SH-SY5Y (cell line): ENCODE data around the gene TMEM184A.
A peak's percentile ranks its signal among the peaks of the same experiment; 100 is the strongest.

Source experiments
- GATA2 ChIP-seq: IDR thresholded peaks from 2 replicates; pipeline ENCODE4 v1.6.1; 2011; ENCODE audit warnings: mild to moderate bottlenecking, low read depth, low read length
- GATA3 ChIP-seq: IDR thresholded peaks from 2 replicates; pipeline ENCODE4 v1.6.1; 2011; ENCODE audit warnings: low read depth, mild to moderate bottlenecking, low read length, moderate library complexity

TMEM184A gene

GRCh38 chr7:1555813-1556543 lies at the start of gene TMEM184A:
Gene TMEM184A (minus strand): TSS chr7:1556205. CDS start chr7:1555484, 721 bp downstream.
- TF ChIP-seq GATA2 (no peak), GATA3 (no peak)

- TF ChIP-seq GATA2 (no peak), GATA3 (no peak)
These were observed 48.4 kb upstream of the TMEM184A start for GRCh38 chr7:1604383-1604782.

DNA sequence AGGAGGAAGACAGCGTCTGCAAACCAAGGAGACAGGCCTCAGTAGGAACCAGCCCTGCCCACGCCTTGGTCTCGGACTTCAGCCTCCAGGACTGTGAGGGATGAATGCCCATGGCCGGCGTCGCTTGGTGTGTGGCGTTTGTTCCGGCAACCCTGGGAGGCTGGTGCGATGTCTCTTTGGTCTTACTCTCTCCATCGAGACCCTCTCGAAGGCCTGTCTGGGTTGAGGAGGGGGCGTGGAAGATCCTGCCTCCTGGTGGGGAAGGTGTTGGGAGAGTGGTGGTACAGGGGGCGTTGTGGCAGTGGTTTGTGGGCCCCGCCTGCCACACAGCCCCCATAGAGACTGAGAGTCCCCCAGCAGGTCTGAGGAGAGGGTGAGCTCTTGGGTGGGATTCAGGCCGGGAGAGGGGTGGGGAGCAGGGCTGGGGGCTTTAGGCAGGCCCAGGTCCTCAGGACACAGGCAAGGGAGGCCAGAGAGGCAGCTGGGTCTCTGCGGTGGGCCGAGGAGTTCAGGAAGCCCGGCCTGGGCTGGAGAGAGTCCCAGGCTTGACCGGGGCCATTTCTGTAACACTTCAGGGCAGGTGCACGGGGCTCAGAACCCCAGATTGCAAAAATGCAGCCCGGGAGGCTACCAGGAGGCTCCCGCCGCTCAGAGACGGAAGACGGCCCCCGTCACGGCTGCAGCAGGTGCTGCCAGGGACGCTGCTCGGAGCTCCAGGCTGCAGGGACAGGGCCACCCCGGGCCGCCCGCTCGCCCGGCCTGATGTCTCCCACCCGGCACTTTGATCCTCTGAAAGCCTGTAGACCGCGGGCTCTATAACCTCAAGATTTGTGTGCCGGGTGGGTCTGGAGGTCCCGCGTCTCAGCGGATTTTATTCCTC lies 47.6 kb upstream of the TMEM184A start:
- no peak for TF ChIP-seq GATA3
- no peak for TF ChIP-seq GATA2

DNA sequence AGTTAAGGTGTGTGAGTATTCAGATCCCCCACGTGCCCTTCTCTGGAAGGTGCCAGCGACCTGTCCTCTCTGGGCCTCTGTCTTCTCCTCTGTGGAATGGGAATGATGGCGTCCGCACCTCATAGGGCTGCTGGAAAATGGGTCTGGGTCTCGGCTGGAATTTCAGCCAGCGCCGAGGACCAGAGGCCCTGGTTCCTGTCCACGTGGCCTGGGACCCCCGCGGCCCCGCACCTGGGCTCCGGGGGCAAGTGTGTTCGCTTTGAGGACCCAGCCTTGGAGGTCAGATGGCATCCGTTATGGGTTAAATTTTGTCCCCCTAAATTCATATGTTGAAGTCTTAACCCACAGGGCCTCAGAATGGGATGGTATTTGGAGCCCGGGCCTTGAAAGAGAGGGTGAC lies 46.4 kb upstream of the TMEM184A start:
- TF ChIP-seq GATA2 = no peak
- no peak for TF ChIP-seq GATA3

DNA sequence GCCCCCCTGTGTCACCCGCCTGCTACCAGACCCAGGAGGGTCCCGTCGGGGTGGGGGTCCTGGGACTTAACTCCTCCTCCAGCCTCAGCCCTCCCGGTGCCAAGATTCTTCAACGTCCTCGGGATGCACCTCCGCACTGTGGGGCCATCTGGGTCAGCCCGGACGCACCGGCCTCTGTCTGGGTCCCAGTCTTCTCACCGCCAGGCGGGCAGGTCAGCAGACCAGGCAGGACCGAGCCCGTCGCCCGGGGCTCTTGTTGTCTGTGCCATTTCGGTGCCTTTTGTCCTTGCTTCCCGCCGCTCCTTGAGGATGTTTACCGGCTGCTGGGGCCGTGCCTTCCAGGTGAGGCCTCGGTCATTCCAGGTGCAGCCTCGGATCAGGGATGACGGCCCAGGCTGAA lies 46.0 kb upstream of the TMEM184A start:
- TF ChIP-seq GATA3 (no peak), GATA2 (no peak)

- TF ChIP-seq GATA3 (no peak), GATA2 (no peak)
These were observed 43.8 kb upstream of the TMEM184A start for GRCh38 chr7:1599640-1600395.

DNA sequence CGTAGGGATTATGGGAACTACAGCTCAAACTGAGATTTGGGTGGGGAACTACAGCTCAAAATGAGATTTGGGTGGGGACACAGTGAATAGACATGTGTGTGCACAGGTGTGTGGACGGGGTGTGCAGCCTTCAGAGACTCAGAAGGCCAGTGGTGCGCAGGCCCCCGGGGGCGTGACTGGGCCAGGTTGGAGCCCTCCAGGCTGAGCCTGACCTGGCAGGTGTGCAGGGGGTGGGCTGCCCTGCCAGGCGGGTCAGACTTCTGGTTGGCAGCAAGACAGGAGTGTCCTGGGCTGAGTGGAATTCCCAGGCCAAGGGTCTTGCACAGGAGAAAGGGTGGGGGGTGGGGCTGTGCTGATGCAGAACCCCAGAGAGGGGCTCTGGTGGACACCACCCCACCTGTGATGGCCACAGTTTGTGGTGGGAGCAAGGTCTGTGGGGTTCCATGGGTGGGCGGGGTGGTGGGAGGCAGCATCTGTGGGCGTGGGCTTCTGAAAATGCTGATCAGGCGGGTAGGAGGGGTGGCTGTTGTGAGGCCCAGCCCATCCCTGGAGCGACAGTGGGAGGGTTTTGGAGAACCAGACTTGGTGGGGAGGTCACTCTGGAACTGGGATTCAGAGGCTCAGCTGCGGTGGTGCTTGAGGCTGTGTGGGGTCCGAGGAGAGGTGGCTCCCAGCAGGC lies 43.1 kb upstream of the TMEM184A start:
- TF ChIP-seq GATA3 (no peak), GATA2 (no peak)

- no peak for TF ChIP-seq GATA2
- TF ChIP-seq GATA3 = no peak
These were observed 42.3 kb upstream of the TMEM184A start for GRCh38 chr7:1598286-1598685.

GRCh38 chr7:1597791-1598190 lies 41.8 kb upstream of the TMEM184A start:
- TF ChIP-seq GATA3 (no peak), GATA2 (no peak)

- TF ChIP-seq GATA2 (no peak), GATA3 (no peak)
These were observed 41.2 kb upstream of the TMEM184A start for GRCh38 chr7:1597066-1597760.

DNA sequence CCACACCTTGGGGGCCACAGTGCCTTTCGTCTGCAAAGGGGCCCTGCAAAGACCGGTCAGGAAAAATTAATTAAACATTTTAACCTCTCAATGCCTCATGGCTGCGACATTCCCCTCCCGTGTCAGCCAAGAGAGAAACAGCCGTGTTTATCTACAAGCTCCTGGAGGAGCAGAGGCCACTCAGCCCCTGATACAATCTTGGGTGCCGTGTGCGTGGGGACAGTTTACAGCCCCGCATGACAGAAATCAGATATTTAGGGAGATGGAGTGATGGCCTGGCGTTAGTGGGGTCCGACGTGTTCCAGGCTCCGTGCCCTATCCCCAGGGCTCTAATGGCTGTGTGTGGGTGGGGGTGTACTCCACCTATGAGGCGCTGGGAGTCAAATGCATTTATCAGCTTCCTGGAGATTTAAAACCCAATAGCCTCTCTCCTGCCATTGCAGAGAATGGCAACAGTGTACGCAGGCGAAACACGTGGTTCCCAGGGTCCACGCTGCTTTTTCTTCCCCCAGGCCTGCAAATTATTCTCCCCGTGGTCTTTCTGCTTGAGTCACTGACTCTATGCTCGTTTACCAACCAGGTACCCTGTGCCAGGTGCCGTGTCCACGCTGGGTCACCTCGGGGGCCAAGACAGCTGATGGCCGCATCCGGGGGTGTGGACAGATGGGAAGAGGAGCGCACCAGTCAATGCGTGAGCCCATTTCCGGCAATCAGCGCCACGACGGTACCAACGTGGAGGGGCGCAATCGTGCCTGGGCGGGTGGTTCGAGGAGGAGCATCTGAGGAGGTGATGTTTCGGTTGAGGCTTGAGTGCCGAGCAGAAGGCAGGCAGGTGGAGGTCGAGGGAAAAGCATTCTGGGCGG lies 40.4 kb upstream of the TMEM184A start:
- TF ChIP-seq GATA2 = peak; percentile 98
- TF ChIP-seq GATA3 = no peak

DNA sequence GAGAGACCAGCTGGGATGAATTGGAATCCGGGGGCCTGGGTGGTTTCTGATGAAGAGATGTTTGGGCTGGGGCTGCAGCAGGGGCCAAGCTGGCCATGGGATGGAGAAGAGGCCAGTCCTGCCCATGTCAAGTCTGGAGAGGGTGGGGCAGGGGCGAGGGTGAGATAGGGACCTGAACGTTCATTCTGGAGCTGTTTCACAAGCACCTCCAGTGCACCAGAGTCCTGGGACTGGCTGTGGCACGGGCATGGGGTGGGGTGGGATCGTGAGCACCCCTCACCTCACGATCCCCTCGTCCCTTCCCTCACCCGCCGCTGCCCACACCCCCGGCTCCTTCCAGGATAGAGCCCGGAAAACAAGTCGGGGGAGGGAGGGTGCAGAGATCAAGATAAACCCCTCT lies 39.6 kb upstream of the TMEM184A start:
- TF ChIP-seq GATA3 = no peak
- no peak for TF ChIP-seq GATA2
